Measurements from ENCODE around the gene ST6GALNAC1. TPM values are rescaled to one million over a fixed set of nuclear protein-coding genes. Genes with fewer than 3 reads are reported as not detected.

ST6GALNAC1 gene
- total and polyA plus RNA-seq, 2 of the 4 experiments (the other 2 are of a cell fraction): not detected

DNA sequence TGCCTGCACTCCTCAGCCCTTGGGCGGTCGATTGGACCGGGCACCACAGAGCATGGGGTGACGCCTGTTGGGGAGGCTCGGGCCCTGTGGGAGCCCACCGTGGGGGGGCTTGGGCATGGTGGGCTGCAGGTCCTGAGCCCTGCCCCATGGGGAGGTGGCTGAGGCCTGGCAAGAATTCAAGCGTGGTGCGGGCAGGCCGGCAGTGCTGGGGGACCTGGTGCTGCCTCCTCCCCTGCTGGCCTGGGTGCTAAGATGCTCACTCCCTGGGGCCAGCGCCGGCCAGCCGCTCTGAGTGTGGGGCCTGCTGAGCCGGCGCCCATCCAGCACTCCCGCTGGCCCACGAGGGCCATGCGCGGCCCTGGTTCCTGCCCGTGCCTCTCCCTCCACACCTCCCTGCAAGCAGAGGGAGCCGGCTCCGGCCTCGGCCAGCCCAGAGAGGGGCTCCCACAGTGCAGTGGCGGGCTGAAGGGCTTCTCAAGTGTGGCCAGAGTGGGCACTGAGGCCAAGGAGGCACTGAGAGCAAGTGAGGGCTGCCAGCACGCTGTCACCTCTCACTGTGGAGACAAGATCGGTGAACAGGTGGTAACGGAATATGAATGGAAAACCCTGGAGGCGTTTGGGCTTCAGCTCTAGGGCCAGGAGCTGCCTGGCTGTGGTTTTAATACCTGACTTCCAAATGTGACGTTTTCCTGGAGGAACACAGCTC, 28.5 kb downstream of the ST6GALNAC1 start:
- Histone ChIP-seq H3K23ac (ENCODE audit: low read depth, low read length) (no peak overlapping the region), H3K14ac (replicated peaks; ENCODE audit: low read depth, low read length) (no peak overlapping the region), H3K4me3 (ENCODE audit: insufficient read depth, low read depth, low read length) (no peak overlapping the region), H2BK15ac (ENCODE audit: low read depth, low read length) (no peak overlapping the region), H2AFZ (replicated peaks; ENCODE audit: low read length, poor library complexity) (no peak overlapping the region), H4K91ac (ENCODE audit: insufficient read depth, low read depth, low read length) (no peak overlapping the region), H2BK20ac (ENCODE audit: low read depth, low read length) (no peak overlapping the region), H3K9me1 (ENCODE audit: insufficient read depth, low read length) (no peaks in the 10 kb centered on the region), H3K4me1 (ENCODE audit: control insufficient read depth, insufficient read depth, low read length) (no peaks in the 10 kb centered on the region), H2AK5ac (ENCODE audit: low read depth, low read length) (no peak overlapping the region), H2AK9ac (replicated peaks; ENCODE audit: low read depth, low read length, poor library complexity) (no peak overlapping the region), H4K8ac (ENCODE audit: low read depth in 2 of 2, low read length in 2 of 2) (no peak overlapping the region), H3K27ac (ENCODE audit: insufficient read depth, low read length) (no peak overlapping the region), H3K9me3 (ENCODE audit: control insufficient read depth, insufficient read depth, low read length) (no peaks in the 10 kb centered on the region), H4K20me1 (ENCODE audit: insufficient read depth, low read length) (no peaks in the 10 kb centered on the region), H3K4ac (ENCODE audit: low read depth, low read length) (no peak overlapping the region), H3K9ac (ENCODE audit: low read depth, low read length) (no peak overlapping the region), H3K4me2 (ENCODE audit: low read depth, low read length) (no peak overlapping the region), H2BK120ac (ENCODE audit: low read depth, low read length) (no peak overlapping the region), H3K18ac (ENCODE audit: low read depth, low read length) (no peak overlapping the region), H4K5ac (ENCODE audit: low read depth, low read length) (no peak overlapping the region), H2BK5ac (ENCODE audit: low read depth, low read length, poor library complexity, severe bottlenecking) (no peak overlapping the region), H3K36me3 (ENCODE audit: control insufficient read depth, insufficient read depth, low read length) (no peaks in the 10 kb centered on the region), H3K56ac (ENCODE audit: extremely low read depth, insufficient read depth, low read length) (no peak overlapping the region), H3K79me1 (ENCODE audit: low read depth in 1 of 2, low read length in 2 of 2) (no peaks in the 10 kb centered on the region), H3K27me3 (ENCODE audit: control insufficient read depth, insufficient read depth, low read length) (0 out of 2 replicates have a peak, but pooled peaks cover 2% of the 10 kb centered on the region)
- in situ Hi-C loops (cut with MboI; ENCODE audit: low sequenced_read_pairs) (no loop called here), intact Hi-C loops (cut with micrococcal nuclease) (no loop called here), dilution Hi-C loops (cut with HindIII; ENCODE audit: low sequenced_read_pairs, unreplicated experiment) (no loop called here)
- no peak for ATAC-seq (ENCODE audit: low read depth)
- WGBS, 2 experiments (ENCODE audit: extremely low coverage in 2 of 2, insufficient read length in 1 of 2): 89% methylated on average over 15 of the region's 28 CpGs; no CpG with 5 or more reads in 1 of the 2 experiments
- TF ChIP-seq, protein P1, sequence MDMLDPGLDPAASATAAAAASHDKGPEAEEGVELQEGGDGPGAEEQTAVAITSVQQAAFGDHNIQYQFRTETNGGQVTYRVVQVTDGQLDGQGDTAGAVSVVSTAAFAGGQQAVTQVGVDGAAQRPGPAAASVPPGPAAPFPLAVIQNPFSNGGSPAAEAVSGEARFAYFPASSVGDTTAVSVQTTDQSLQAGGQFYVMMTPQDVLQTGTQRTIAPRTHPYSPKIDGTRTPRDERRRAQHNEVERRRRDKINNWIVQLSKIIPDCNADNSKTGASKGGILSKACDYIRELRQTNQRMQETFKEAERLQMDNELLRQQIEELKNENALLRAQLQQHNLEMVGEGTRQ (IDR thresholded peaks at IDR 0.05; ENCODE audit: low read depth, low read length): no peak
- no peak for TF ChIP-seq SMC3 (IDR thresholded peaks at IDR 0.05; ENCODE audit: low read depth, low read length)
- TF ChIP-seq FOS (IDR thresholded peaks at IDR 0.05; ENCODE audit: low read depth, low read length): no peak
- TF ChIP-seq NFE2L2 (IDR thresholded peaks at IDR 0.05; ENCODE audit: low read depth, low read length): no peak
- no peak for TF ChIP-seq MAZ (IDR thresholded peaks at IDR 0.05; ENCODE audit: borderline replicate concordance, low read depth, low read length)
- TF ChIP-seq RAD21 (IDR thresholded peaks at IDR 0.05; ENCODE audit: low read length): no peak
- no peak for TF ChIP-seq CEBPB (IDR thresholded peaks at IDR 0.05; ENCODE audit: low read depth, low read length)
- no peak for TF ChIP-seq MXI1 (IDR thresholded peaks at IDR 0.05; ENCODE audit: borderline replicate concordance, low read depth, low read length)
- no peak for TF ChIP-seq POLR2A (IDR thresholded peaks at IDR 0.05; ENCODE audit: low read depth, low read length)
- TF ChIP-seq, protein P2, sequence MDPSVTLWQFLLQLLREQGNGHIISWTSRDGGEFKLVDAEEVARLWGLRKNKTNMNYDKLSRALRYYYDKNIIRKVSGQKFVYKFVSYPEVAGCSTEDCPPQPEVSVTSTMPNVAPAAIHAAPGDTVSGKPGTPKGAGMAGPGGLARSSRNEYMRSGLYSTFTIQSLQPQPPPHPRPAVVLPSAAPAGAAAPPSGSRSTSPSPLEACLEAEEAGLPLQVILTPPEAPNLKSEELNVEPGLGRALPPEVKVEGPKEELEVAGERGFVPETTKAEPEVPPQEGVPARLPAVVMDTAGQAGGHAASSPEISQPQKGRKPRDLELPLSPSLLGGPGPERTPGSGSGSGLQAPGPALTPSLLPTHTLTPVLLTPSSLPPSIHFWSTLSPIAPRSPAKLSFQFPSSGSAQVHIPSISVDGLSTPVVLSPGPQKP (IDR thresholded peaks at IDR 0.05; ENCODE audit: borderline replicate concordance, low read depth, low read length): no peak
- no peak for TF ChIP-seq MAFK (IDR thresholded peaks at IDR 0.05; ENCODE audit: low read depth, low read length)
- no peak for TF ChIP-seq CHD1 (IDR thresholded peaks at IDR 0.05; ENCODE audit: low read depth, low read length)
- ChIA-PET POLR2A (ENCODE audit: unreplicated experiment) (interaction anchor here (0.6 kb wide), 1 partner anchor 32 kb away, joined by 5 read pairs; no protein-coding TSS in a partner anchor), CTCF (no interaction called here)
- DNase-seq: no peak
- no TSS peak for BruUV-seq (replicated peaks)
